Lung (tissue), 12 donors: ENCODE measurements around the gene NPFFR1. TPM values are rescaled to one million over a fixed set of nuclear protein-coding genes. Genes with fewer than 3 reads are reported as not detected.

Experiments used
- ATAC-seq: fragments of 200-7000 bp; cut with Tn5 transposase; one replicate; pipeline ENCODE4 v1.9.1; 2020; ENCODE audit warnings: moderate number of reproducible peaks; ENCODE audit not compliant: insufficient read depth, low FRiP score
- DNase-seq, 3 donors: peaks; one replicate each; pipeline ENCODE4 v3.0.0-alpha.2; 2013 to 2017
- H3K27ac ChIP-seq, 2 donors: one replicate each; pipeline ENCODE4 v1.5.1; 2013; ENCODE audit warnings: mild to moderate bottlenecking in 2 of 2, moderate library complexity in 2 of 2, control low read depth in 1 of 2, inconsistent platforms in 1 of 2, low read depth in 1 of 2, low read length in 1 of 2
- H3K27me3 ChIP-seq, 3 donors: one replicate each; pipeline ENCODE4 v1.5.1; 2013; ENCODE audit warnings: low read length in 2 of 3; ENCODE audit not compliant: control insufficient read depth in 3 of 3, insufficient read depth in 3 of 3
- H3K36me3 ChIP-seq, 4 donors: one replicate each; pipeline ENCODE4 v1.5.1; 2013; ENCODE audit warnings: low read length in 4 of 4, mild to moderate bottlenecking in 1 of 4, moderate library complexity in 1 of 4; ENCODE audit not compliant: control insufficient read depth in 4 of 4, insufficient read depth in 4 of 4
- H3K4me1 ChIP-seq, 5 donors: one replicate each; pipeline ENCODE4 v1.5.1; 2013; ENCODE audit warnings: low read length in 5 of 5, mild to moderate bottlenecking in 2 of 5, moderate library complexity in 1 of 5; ENCODE audit not compliant: control insufficient read depth in 5 of 5, insufficient read depth in 5 of 5
- H3K4me3 ChIP-seq: one replicate; pipeline ENCODE4 v1.5.1; 2013; ENCODE audit warnings: mild to moderate bottlenecking, control low read depth, moderate library complexity
- H3K9ac ChIP-seq, 2 donors: one replicate each; pipeline ENCODE4 v1.5.1; 2013; ENCODE audit warnings: low read length in 2 of 2, control low read depth in 1 of 2; ENCODE audit not compliant: insufficient read depth in 1 of 2
- H3K9me3 ChIP-seq, 4 donors: one replicate each; pipeline ENCODE4 v1.5.1; 2013; ENCODE audit warnings: low read length in 3 of 4, mild to moderate bottlenecking in 1 of 4, moderate library complexity in 1 of 4; ENCODE audit not compliant: control insufficient read depth in 4 of 4, insufficient read depth in 3 of 4
- whole genome bisulfite sequencing, 2 donors: extraction: QIAGEN DNeasy Blood & Tissue Kit; methylation state at CpG; one replicate each; pipeline ENCODE4 v1.1.7; 2013; 5-methylcytosine and 5-hydroxymethylcytosine counted together
- polyA plus RNA-seq, 2 donors: library from polyadenylated mRNA; stranded (reverse); fragments of 200-250 nt; gene quantifications; one replicate each; pipeline ENCODE4 v1.2.1, GENCODE V29; 2013
- total RNA-seq, 2 donors: library from RNA; depleted of rRNA in 1 of 2; stranded (reverse); fragments of >200 nt in 1 of 2; gene quantifications; one replicate each; pipeline ENCODE4 v1.2.1, GENCODE V29; 2014 to 2021
- TF ChIP-seq, protein P1 (sequence below): IDR thresholded peaks from 2 replicates; pipeline ENCODE4 v1.5.1; 2012; ENCODE audit warnings: mild to moderate bottlenecking; ENCODE audit errors: control extremely low read depth, extremely low read depth
- donor health status: control.
- donor health status: control.
- donor health status: Bipolar disorder and iron deficiency.
- donor health status: healthy.
- donor health status: DM: yes; HTN: yes; CAD: no.

Gene NPFFR1
- total and polyA plus RNA-seq, 4 donors, result 0.12 to 2.2 (median 0.14) TPM

- H3K9me3 ChIP-seq, result peaks cover 0 to 4% (median 0%) of the 10 kb centered on the region in 4 donors
- H3K36me3 ChIP-seq, result no peaks in the 10 kb centered on the region
- peaks cover 0 to 16% (median 8%) of the 10 kb centered on the region in 5 donors for H3K4me1 ChIP-seq
- DNase-seq (no peak), ATAC-seq (no peak)
- no peak overlapping the region for H3K4me3 ChIP-seq
- WGBS, 2 donors, result 51 to 58% methylated on average over 26 to 40 of the region's 40 CpGs
- TF ChIP-seq, protein P1, sequence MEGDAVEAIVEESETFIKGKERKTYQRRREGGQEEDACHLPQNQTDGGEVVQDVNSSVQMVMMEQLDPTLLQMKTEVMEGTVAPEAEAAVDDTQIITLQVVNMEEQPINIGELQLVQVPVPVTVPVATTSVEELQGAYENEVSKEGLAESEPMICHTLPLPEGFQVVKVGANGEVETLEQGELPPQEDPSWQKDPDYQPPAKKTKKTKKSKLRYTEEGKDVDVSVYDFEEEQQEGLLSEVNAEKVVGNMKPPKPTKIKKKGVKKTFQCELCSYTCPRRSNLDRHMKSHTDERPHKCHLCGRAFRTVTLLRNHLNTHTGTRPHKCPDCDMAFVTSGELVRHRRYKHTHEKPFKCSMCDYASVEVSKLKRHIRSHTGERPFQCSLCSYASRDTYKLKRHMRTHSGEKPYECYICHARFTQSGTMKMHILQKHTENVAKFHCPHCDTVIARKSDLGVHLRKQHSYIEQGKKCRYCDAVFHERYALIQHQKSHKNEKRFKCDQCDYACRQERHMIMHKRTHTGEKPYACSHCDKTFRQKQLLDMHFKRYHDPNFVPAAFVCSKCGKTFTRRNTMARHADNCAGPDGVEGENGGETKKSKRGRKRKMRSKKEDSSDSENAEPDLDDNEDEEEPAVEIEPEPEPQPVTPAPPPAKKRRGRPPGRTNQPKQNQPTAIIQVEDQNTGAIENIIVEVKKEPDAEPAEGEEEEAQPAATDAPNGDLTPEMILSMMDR, result no peak
- no peak overlapping the region for H3K9ac ChIP-seq
- H3K27ac ChIP-seq, result no peak overlapping the region
- H3K27me3 ChIP-seq, result peaks cover 0 to 14% (median 7%) of the 10 kb centered on the region in 3 donors
These were observed 29.0 kb downstream of the NPFFR1 start for GRCh38 chr10:70254778-70255328.

- no peaks in the 10 kb centered on the region for H3K36me3 ChIP-seq
- ATAC-seq (no peak), DNase-seq (no peak)
- peaks cover 0 to 14% (median 7%) of the 10 kb centered on the region in 3 donors for H3K27me3 ChIP-seq
- no peak overlapping the region for H3K27ac ChIP-seq
- H3K9ac ChIP-seq, result no peak overlapping the region
- no peak overlapping the region for H3K4me3 ChIP-seq
- peaks cover 0 to 16% (median 8%) of the 10 kb centered on the region in 5 donors for H3K4me1 ChIP-seq
- TF ChIP-seq, protein P1, result no peak
- H3K9me3 ChIP-seq, result peaks cover 0 to 4% (median 0%) of the 10 kb centered on the region in 4 donors
- 72 to 76% methylated on average over 14 of the region's 14 CpGs for WGBS, 2 donors
These were observed 29.7 kb downstream of the NPFFR1 start for GRCh38 chr10:70253878-70254765.

- Histone ChIP-seq H3K4me1 (peaks cover 0 to 16% (median 8%) of the 10 kb centered on the region in 5 donors), H3K27me3 (peaks cover 0 to 18% (median 7%) of the 10 kb centered on the region in 3 donors), H3K27ac (no peak overlapping the region), H3K4me3 (no peak overlapping the region), H3K9ac (no peak overlapping the region), H3K9me3 (peaks cover 0 to 4% (median 0%) of the 10 kb centered on the region in 4 donors), H3K36me3 (no peaks in the 10 kb centered on the region)
- TF ChIP-seq, protein P1, result no peak
- no peak for ATAC-seq
- no peak for DNase-seq
- WGBS, 2 donors, result 95 to 96% methylated on average over 11 of the region's 11 CpGs
These were observed 32.7 kb downstream of the NPFFR1 start for GRCh38 chr10:70250961-70251680.
